ENCODE measurements around the gene GLI1.
"Not testable (repeated sequence)": the region's sequence is repeated elsewhere in the genome, so short reads cannot be mapped to it uniquely, and the experiment has no call there.

Gene GLI1

GRCh38 chr12:57513266-57513665, 53.7 kb downstream of the GLI1 start:
- Histone ChIP-seq H3K79me2 (ENCODE audit: insufficient read depth, low read length) (no peaks in the 10 kb centered on the region), H3K4me2 (ENCODE audit: low read length) (no peak overlapping the region), H2AFZ (ENCODE audit: low read length) (no peak overlapping the region), H3K9ac (ENCODE audit: low read length) (no peak overlapping the region), H4K20me1 (ENCODE audit: insufficient read depth, low read length) (no peaks in the 10 kb centered on the region), H3K4me1 (ENCODE audit: insufficient read depth, low read length, severe bottlenecking) (peaks cover 2% of the 10 kb centered on the region), H3K4me3 (ENCODE audit: low read depth, low read length, poor library complexity, severe bottlenecking) (no peak overlapping the region), H3F3A (ENCODE audit: insufficient read depth, low read length) (0 out of 2 replicates have a peak, but pooled peaks cover 3% of the 10 kb centered on the region), H3K9me2 (ENCODE audit: low read depth, low read length) (no peaks in the 10 kb centered on the region), H3K27me3 (ENCODE audit: insufficient read depth, low read length) (no peaks in the 10 kb centered on the region), H3K36me3 (ENCODE audit: insufficient read depth, low read length) (peaks cover 92% of the 10 kb centered on the region), H3K27ac (ENCODE audit: low read depth, low read length, poor library complexity, severe bottlenecking) (no peak overlapping the region), H3K9me3 (ENCODE audit: low read length) (no peaks in the 10 kb centered on the region)
- TF ChIP-seq EZH2 (IDR thresholded peaks at IDR 0.05; ENCODE audit: borderline replicate concordance, low read length), result no peak
- TF ChIP-seq CTCF (IDR thresholded peaks at IDR 0.05; ENCODE audit: low read length), result no peak

GRCh38 chr12:57513677-57514076, 54.1 kb downstream of the GLI1 start:
- H3K9ac ChIP-seq (ENCODE audit: low read length); H3K4me2 ChIP-seq (ENCODE audit: low read length); H3K9me3 ChIP-seq (ENCODE audit: low read length); H3F3A ChIP-seq (ENCODE audit: insufficient read depth, low read length); H3K4me1 ChIP-seq (ENCODE audit: insufficient read depth, low read length, severe bottlenecking); H3K4me3 ChIP-seq (ENCODE audit: low read depth, low read length, poor library complexity, severe bottlenecking); H4K20me1 ChIP-seq (ENCODE audit: insufficient read depth, low read length); H3K9me2 ChIP-seq (ENCODE audit: low read depth, low read length); H3K27me3 ChIP-seq (ENCODE audit: insufficient read depth, low read length); H2AFZ ChIP-seq (ENCODE audit: low read length); H3K27ac ChIP-seq (ENCODE audit: low read depth, low read length, poor library complexity, severe bottlenecking); H3K79me2 ChIP-seq (ENCODE audit: insufficient read depth, low read length): not testable (repeated sequence)
- H3K36me3 ChIP-seq (ENCODE audit: insufficient read depth, low read length), result peaks cover 94% of the 10 kb centered on the region

GRCh38 chr12:57514246-57514645, 54.7 kb downstream of the GLI1 start:
- not testable (repeated sequence) for H3K9me3 ChIP-seq (ENCODE audit: low read length); H4K20me1 ChIP-seq (ENCODE audit: insufficient read depth, low read length); H3K79me2 ChIP-seq (ENCODE audit: insufficient read depth, low read length)

GRCh38 chr12:57514720-57515407, 55.3 kb downstream of the GLI1 start:
- H3K27ac ChIP-seq (ENCODE audit: low read depth, low read length, poor library complexity, severe bottlenecking), result no peak overlapping the region
- no peak overlapping the region for H3K9ac ChIP-seq (ENCODE audit: low read length)
- no peak overlapping the region for H3K4me2 ChIP-seq (ENCODE audit: low read length)
- H3F3A ChIP-seq (ENCODE audit: insufficient read depth, low read length), result 0 out of 2 replicates have a peak, but pooled peaks cover 3% of the 10 kb centered on the region
- no peaks in the 10 kb centered on the region for H4K20me1 ChIP-seq (ENCODE audit: insufficient read depth, low read length)
- no peak overlapping the region for H2AFZ ChIP-seq (ENCODE audit: low read length)
- no peaks in the 10 kb centered on the region for H3K9me2 ChIP-seq (ENCODE audit: low read depth, low read length)
- no peak overlapping the region for H3K4me3 ChIP-seq (ENCODE audit: low read depth, low read length, poor library complexity, severe bottlenecking)
- H3K27me3 ChIP-seq (ENCODE audit: insufficient read depth, low read length), result no peaks in the 10 kb centered on the region
- peaks cover 11% of the 10 kb centered on the region for H3K79me2 ChIP-seq (ENCODE audit: insufficient read depth, low read length)
- peaks cover 91% of the 10 kb centered on the region for H3K36me3 ChIP-seq (ENCODE audit: insufficient read depth, low read length)
- H3K9me3 ChIP-seq (ENCODE audit: low read length), result no peaks in the 10 kb centered on the region
- no peak for TF ChIP-seq EZH2 (IDR thresholded peaks at IDR 0.05; ENCODE audit: borderline replicate concordance, low read length)
- no peak for TF ChIP-seq CTCF (IDR thresholded peaks at IDR 0.05; ENCODE audit: low read length)
- peaks cover 16% of the 10 kb centered on the region for H3K4me1 ChIP-seq (ENCODE audit: insufficient read depth, low read length, severe bottlenecking)

More at GRCh38 chr12:57514246-57514645, 54.7 kb downstream of the GLI1 start:
- H3K4me3 ChIP-seq (ENCODE audit: low read depth, low read length, poor library complexity, severe bottlenecking); H3K9ac ChIP-seq (ENCODE audit: low read length); H3F3A ChIP-seq (ENCODE audit: insufficient read depth, low read length); H2AFZ ChIP-seq (ENCODE audit: low read length); H3K27me3 ChIP-seq (ENCODE audit: insufficient read depth, low read length); H3K9me2 ChIP-seq (ENCODE audit: low read depth, low read length); H3K27ac ChIP-seq (ENCODE audit: low read depth, low read length, poor library complexity, severe bottlenecking); H3K4me2 ChIP-seq (ENCODE audit: low read length): not testable (repeated sequence)
- Histone ChIP-seq H3K4me1 (ENCODE audit: insufficient read depth, low read length, severe bottlenecking) (peaks cover 12% of the 10 kb centered on the region), H3K36me3 (ENCODE audit: insufficient read depth, low read length) (peaks cover 94% of the 10 kb centered on the region)
